ENCODE measurements around the gene ZNF385A. TPM values are rescaled to one million over a fixed set of nuclear protein-coding genes. Genes with fewer than 3 reads are reported as not detected.

The ZNF385A gene
- total RNA-seq, 1 experiment from 2014 or later = 17.5 TPM

- POLR2A ChIA-PET (ENCODE audit: low non-redundant PET) = no interaction called here
- DNase-seq (ENCODE audit: low spot score) = no peak
- intact Hi-C loops (cut with micrococcal nuclease; ENCODE audit: unreplicated experiment) = loop anchor here (10.0 kb wide), 1 partner anchor 390 kb away; the partner anchor contains the start of gene HOXC10
- no peak overlapping the region for H3K4me3 ChIP-seq (ENCODE audit: low read depth, low read length, poor library complexity, severe bottlenecking)
- peak overlapping the region; percentile 46 for H3K27ac ChIP-seq (ENCODE audit: low read depth, low read length, poor library complexity, severe bottlenecking)
- TF ChIP-seq CTCF (conservative IDR thresholded peaks at IDR 0.05; ENCODE audit: low read depth, low read length) = no peak
- TF ChIP-seq EZH2 (IDR thresholded peaks at IDR 0.05; ENCODE audit: borderline replicate concordance, low read depth, low read length, poor library complexity, severe bottlenecking) = no peak
- CTCF ChIA-PET = no interaction called here
- no TSS peak for BruUV-seq (replicated peaks)
- H3K9me3 ChIP-seq (ENCODE audit: low read depth, low read length, poor library complexity, severe bottlenecking) = no peaks in the 10 kb centered on the region
- H3K36me3 ChIP-seq (ENCODE audit: insufficient read depth, low read length, poor library complexity, severe bottlenecking) = no peaks in the 10 kb centered on the region
- H3K4me1 ChIP-seq (ENCODE audit: insufficient read depth, low read length, poor library complexity, severe bottlenecking) = peaks cover 40% of the 10 kb centered on the region
- no peaks in the 10 kb centered on the region for H3K27me3 ChIP-seq (replicated peaks; ENCODE audit: insufficient read depth, low read depth, low read length, poor library complexity)
Measured at GRCh38 chr12:54374562-54375258, 9.8 kb downstream of the ZNF385A start.

DNA sequence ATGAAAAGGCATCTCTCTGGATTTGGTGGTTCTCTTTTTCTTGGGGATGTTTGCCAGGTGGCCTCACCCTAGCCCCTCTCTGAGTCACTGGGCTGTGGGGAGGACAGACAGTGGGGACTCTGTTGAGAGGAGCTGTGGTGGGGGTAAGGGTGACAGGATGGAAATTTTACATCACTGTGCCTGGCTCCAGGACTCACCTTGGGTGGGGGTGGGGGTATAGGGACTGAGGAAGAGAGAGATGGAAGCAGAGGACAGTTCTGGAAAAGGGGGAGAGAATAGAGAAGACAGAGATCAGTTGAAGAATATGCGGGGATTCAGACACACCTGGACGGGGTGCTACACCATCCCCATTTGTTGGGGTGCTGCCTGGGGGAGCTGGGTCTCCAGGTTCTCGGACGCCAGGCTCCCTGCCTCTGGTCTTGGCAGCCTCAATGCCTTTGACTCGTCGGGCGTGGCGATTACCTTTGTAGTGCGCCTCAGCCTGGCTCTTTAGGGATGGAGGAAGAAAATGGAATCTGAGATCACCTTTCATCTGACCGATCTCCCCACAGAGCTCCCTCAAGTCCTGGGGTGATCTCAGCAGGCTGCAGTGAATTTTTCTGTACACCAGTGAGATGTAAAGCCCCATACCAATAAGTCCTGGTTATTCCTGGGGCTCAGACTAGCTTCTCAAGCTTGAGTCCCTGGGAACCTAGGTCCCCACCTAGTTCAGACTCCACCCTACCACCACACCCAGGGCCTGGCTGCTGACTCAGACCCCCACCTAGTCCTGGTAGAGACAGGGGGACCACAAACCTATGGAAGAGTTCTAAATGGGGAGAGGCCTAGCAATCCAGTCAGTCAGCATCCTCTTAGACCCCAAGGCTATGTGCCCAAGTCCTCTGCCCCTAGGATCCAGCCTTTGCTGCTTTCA lies 10.6 kb downstream of the ZNF385A start:
- no peak for DNase-seq (ENCODE audit: low spot score)
- H3K9me3 ChIP-seq (ENCODE audit: low read depth, low read length, poor library complexity, severe bottlenecking) = no peaks in the 10 kb centered on the region
- H3K27me3 ChIP-seq (replicated peaks; ENCODE audit: insufficient read depth, low read depth, low read length, poor library complexity) = no peaks in the 10 kb centered on the region
- no TSS peak for BruUV-seq (replicated peaks)
- ChIA-PET CTCF (no interaction called here), POLR2A (ENCODE audit: low non-redundant PET) (no interaction called here)
- TF ChIP-seq CTCF (conservative IDR thresholded peaks at IDR 0.05; ENCODE audit: low read depth, low read length) = no peak
- no peak for TF ChIP-seq EZH2 (IDR thresholded peaks at IDR 0.05; ENCODE audit: borderline replicate concordance, low read depth, low read length, poor library complexity, severe bottlenecking)
- no peaks in the 10 kb centered on the region for H3K36me3 ChIP-seq (ENCODE audit: insufficient read depth, low read length, poor library complexity, severe bottlenecking)
- intact Hi-C loops (cut with micrococcal nuclease; ENCODE audit: unreplicated experiment) = loop anchor here (10.0 kb wide), 1 partner anchor 389 kb away; the partner anchor contains the start of gene HOXC10
- peak overlapping the region; percentile 46 for H3K27ac ChIP-seq (ENCODE audit: low read depth, low read length, poor library complexity, severe bottlenecking)
- H3K4me1 ChIP-seq (ENCODE audit: insufficient read depth, low read length, poor library complexity, severe bottlenecking) = peaks cover 43% of the 10 kb centered on the region
- no peak overlapping the region for H3K4me3 ChIP-seq (ENCODE audit: low read depth, low read length, poor library complexity, severe bottlenecking)

- no peak for DNase-seq (ENCODE audit: low spot score)
- no TSS peak for BruUV-seq (replicated peaks)
- no peaks in the 10 kb centered on the region for H3K36me3 ChIP-seq (ENCODE audit: insufficient read depth, low read length, poor library complexity, severe bottlenecking)
- no peaks in the 10 kb centered on the region for H3K27me3 ChIP-seq (replicated peaks; ENCODE audit: insufficient read depth, low read depth, low read length, poor library complexity)
- TF ChIP-seq EZH2 (IDR thresholded peaks at IDR 0.05; ENCODE audit: borderline replicate concordance, low read depth, low read length, poor library complexity, severe bottlenecking) (no peak), CTCF (conservative IDR thresholded peaks at IDR 0.05; ENCODE audit: low read depth, low read length) (no peak)
- no peaks in the 10 kb centered on the region for H3K9me3 ChIP-seq (ENCODE audit: low read depth, low read length, poor library complexity, severe bottlenecking)
- no peak overlapping the region for H3K4me3 ChIP-seq (ENCODE audit: low read depth, low read length, poor library complexity, severe bottlenecking)
- ChIA-PET POLR2A (ENCODE audit: low non-redundant PET) (no interaction called here), CTCF (interaction anchor here (0.6 to 0.7 kb wide), 2 partner anchors 36 to 289 kb away, joined by 3 read pairs; no protein-coding TSS in a partner anchor)
- intact Hi-C loops (cut with micrococcal nuclease; ENCODE audit: unreplicated experiment) = loop anchor here (10.0 kb wide), 1 partner anchor 387 kb away; the partner anchor contains the start of gene HOXC10
- H3K4me1 ChIP-seq (ENCODE audit: insufficient read depth, low read length, poor library complexity, severe bottlenecking) = peaks cover 55% of the 10 kb centered on the region
- H3K27ac ChIP-seq (ENCODE audit: low read depth, low read length, poor library complexity, severe bottlenecking) = no peak overlapping the region
Measured at GRCh38 chr12:54372113-54372806, 12.3 kb downstream of the ZNF385A start.

Measured in A673 (cell line).